ENCODE measurements around the gene DDX25.

Gene DDX25

GRCh38 chr11:125958872-125959400, 54.6 kb downstream of the DDX25 start:
- Histone ChIP-seq H3K27me3 (ENCODE audit: control insufficient read depth, low read length) (peaks cover 3% of the 10 kb centered on the region; the same call in 1 of the 2 replicates), H3K79me2 (ENCODE audit: control insufficient read depth, low read length) (no peaks in the 10 kb centered on the region), H3K36me3 (ENCODE audit: control insufficient read depth, low read length) (no peaks in the 10 kb centered on the region), H3K27ac (ENCODE audit: low read depth, low read length) (no peak overlapping the region), H3K9me2 (replicated peaks; ENCODE audit: control insufficient read depth, low read length) (no peaks in the 10 kb centered on the region), H3K4me2 (ENCODE audit: low read length) (no peak overlapping the region), H3K4me1 (ENCODE audit: control insufficient read depth, low read length) (no peaks in the 10 kb centered on the region), H4K20me1 (ENCODE audit: control insufficient read depth, insufficient read depth, low read depth, low read length) (no peaks in the 10 kb centered on the region), H3K9me3 (ENCODE audit: control insufficient read depth, insufficient read depth, low read length) (no peaks in the 10 kb centered on the region), H3K4me3 (ENCODE audit: low read length) (no peak overlapping the region), H3F3A (ENCODE audit: control insufficient read depth, insufficient read depth) (no peaks in the 10 kb centered on the region)
- TF ChIP-seq CTCF (IDR thresholded peaks at IDR 0.05; ENCODE audit: low read depth, low read length, poor library complexity, severe bottlenecking) (no peak), EZH2phosphoT487 (IDR thresholded peaks at IDR 0.05; ENCODE audit: borderline replicate concordance, low read length) (no peak)

- Histone ChIP-seq H4K20me1 (ENCODE audit: control insufficient read depth, insufficient read depth, low read depth, low read length) (no peaks in the 10 kb centered on the region), H3K9me2 (replicated peaks; ENCODE audit: control insufficient read depth, low read length) (no peaks in the 10 kb centered on the region), H3K4me3 (ENCODE audit: low read length) (no peak overlapping the region), H3K27ac (ENCODE audit: low read depth, low read length) (no peak overlapping the region), H3K36me3 (ENCODE audit: control insufficient read depth, low read length) (no peaks in the 10 kb centered on the region), H3K4me2 (ENCODE audit: low read length) (no peak overlapping the region), H3K4me1 (ENCODE audit: control insufficient read depth, low read length) (no peaks in the 10 kb centered on the region), H3K27me3 (ENCODE audit: control insufficient read depth, low read length) (peaks cover 3% of the 10 kb centered on the region; the same call in 1 of the 2 replicates), H3K79me2 (ENCODE audit: control insufficient read depth, low read length) (no peaks in the 10 kb centered on the region), H3K9me3 (ENCODE audit: control insufficient read depth, insufficient read depth, low read length) (no peaks in the 10 kb centered on the region), H3F3A (ENCODE audit: control insufficient read depth, insufficient read depth) (no peaks in the 10 kb centered on the region)
- no peak for TF ChIP-seq CTCF (IDR thresholded peaks at IDR 0.05; ENCODE audit: low read depth, low read length, poor library complexity, severe bottlenecking)
- TF ChIP-seq EZH2phosphoT487 (IDR thresholded peaks at IDR 0.05; ENCODE audit: borderline replicate concordance, low read length): no peak
Observed at GRCh38 chr11:125959511-125959910, 55.2 kb downstream of the DDX25 start.

- H3K4me1 ChIP-seq (ENCODE audit: control insufficient read depth, low read length): no peaks in the 10 kb centered on the region
- no peaks in the 10 kb centered on the region for H3K79me2 ChIP-seq (ENCODE audit: control insufficient read depth, low read length)
- TF ChIP-seq EZH2phosphoT487 (IDR thresholded peaks at IDR 0.05; ENCODE audit: borderline replicate concordance, low read length) (no peak), CTCF (IDR thresholded peaks at IDR 0.05; ENCODE audit: low read depth, low read length, poor library complexity, severe bottlenecking) (no peak)
Observed at GRCh38 chr11:125959931-125960330, 55.6 kb downstream of the DDX25 start.

More at GRCh38 chr11:125959931-125960330, 55.6 kb downstream of the DDX25 start:
- Histone ChIP-seq H3K27me3 (ENCODE audit: control insufficient read depth, low read length) (peaks cover 3% of the 10 kb centered on the region; the same call in 1 of the 2 replicates), H4K20me1 (ENCODE audit: control insufficient read depth, insufficient read depth, low read depth, low read length) (no peaks in the 10 kb centered on the region), H3K9me3 (ENCODE audit: control insufficient read depth, insufficient read depth, low read length) (no peaks in the 10 kb centered on the region), H3K4me3 (ENCODE audit: low read length) (no peak overlapping the region), H3K27ac (ENCODE audit: low read depth, low read length) (no peak overlapping the region), H3K4me2 (ENCODE audit: low read length) (no peak overlapping the region), H3F3A (ENCODE audit: control insufficient read depth, insufficient read depth) (no peaks in the 10 kb centered on the region), H3K9me2 (replicated peaks; ENCODE audit: control insufficient read depth, low read length) (no peaks in the 10 kb centered on the region), H3K36me3 (ENCODE audit: control insufficient read depth, low read length) (no peaks in the 10 kb centered on the region)
